Measurements from ENCODE around the gene SMARCB1. TPM values are rescaled to one million over a fixed set of nuclear protein-coding genes. Genes with fewer than 3 reads are reported as not detected.

SMARCB1 gene
- total and polyA plus RNA-seq, 2 donors (not counting 3 experiments of a cell fraction or from before 2014, with no cell fraction given), result 113 to 148 TPM

GRCh38 chr22:23832226-23833016, 45.7 kb downstream of the SMARCB1 start:
- BruUV-seq (replicated peaks), result no TSS peak
- Histone ChIP-seq H3K4me2 (ENCODE audit: insufficient read depth, low read length) (no peak overlapping the region), H3K9me3 (replicated peaks; ENCODE audit: control insufficient read depth, insufficient read depth, low read length) (no peaks in the 10 kb centered on the region), H3K9me1 (replicated peaks; ENCODE audit: control insufficient read depth, extremely low read depth, insufficient read depth, low read length) (no peaks in the 10 kb centered on the region), H3K27me3 (ENCODE audit: control insufficient read depth in 2 of 2, insufficient read depth in 2 of 2, low read length in 2 of 2) (no peaks in the 10 kb centered on the region), H3K36me3 (ENCODE audit: control insufficient read depth in 2 of 2, extremely low read depth in 1 of 2, insufficient read depth in 2 of 2, low read length in 2 of 2) (peaks cover 13 to 49% of the 10 kb centered on the region in 2 experiments), H4K20me1 (replicated peaks; ENCODE audit: control insufficient read depth, extremely low read depth, insufficient read depth, low read length) (no peaks in the 10 kb centered on the region), H2AFZ (ENCODE audit: low read depth, low read length) (no peak overlapping the region), H3K79me2 (ENCODE audit: control insufficient read depth, insufficient read depth, low read length) (no peaks in the 10 kb centered on the region), H3K4me3 (replicated peaks in 1 of 3; ENCODE audit: insufficient read depth in 1 of 3, low read depth in 1 of 3, low read length in 3 of 3) (no peak overlapping the region), H3K9ac (replicated peaks; ENCODE audit: extremely low read depth, insufficient read depth, low read length) (no peak overlapping the region), H3K27ac (ENCODE audit: insufficient read depth, low read depth, low read length) (no peak overlapping the region), H3K4me1 (ENCODE audit: control insufficient read depth, extremely low read depth, insufficient read depth, low read length) (no peaks in the 10 kb centered on the region)
- no peak for FAIRE-seq
- POLR2A ChIA-PET, result no interaction called here
- TF ChIP-seq POLR2A (IDR thresholded peaks at IDR 0.05; ENCODE audit: low read depth, low read length), result no peak
- no peak for TF ChIP-seq GATA2 (IDR thresholded peaks at IDR 0.05; ENCODE audit: insufficient read depth, insufficient read length, low read depth, low read length)
- no peak for TF ChIP-seq EZH2 (IDR thresholded peaks at IDR 0.05; ENCODE audit: borderline replicate concordance, low read depth, low read length, severe bottlenecking)
- dilution Hi-C loops (cut with MboI; ENCODE audit: extremely low pct_ligation_motif_present, low sequenced_read_pairs) (no loop called here), intact Hi-C loops (cut with micrococcal nuclease) (no loop called here)
- DNase-seq (ENCODE audit: low read depth, low spot score), result no peak
- CTCF ChIA-PET, result interaction anchor here (1.6 kb wide), 1 partner anchor 18 kb away, joined by 5 read pairs; no protein-coding TSS in a partner anchor

- no peak for FAIRE-seq
- DNase-seq (ENCODE audit: low read depth, low spot score), result no peak
- no peaks in the 10 kb centered on the region for H3K9me1 ChIP-seq (replicated peaks; ENCODE audit: control insufficient read depth, extremely low read depth, insufficient read depth, low read length)
- TF ChIP-seq MYC (IDR thresholded peaks at IDR 0.05; ENCODE audit: low read depth, low read length) (no peak), MAX (IDR thresholded peaks at IDR 0.05; ENCODE audit: insufficient read depth, insufficient read length) (no peak), JUN (IDR thresholded peaks at IDR 0.05; ENCODE audit: borderline replicate concordance, insufficient read depth, insufficient read length, low read depth) (no peak), EZH2 (IDR thresholded peaks at IDR 0.05; ENCODE audit: borderline replicate concordance, low read depth, low read length, severe bottlenecking) (no peak), POLR2A (IDR thresholded peaks at IDR 0.05; ENCODE audit: low read depth, low read length) (no peak), POLR2AphosphoS5 (IDR thresholded peaks at IDR 0.05; ENCODE audit: insufficient read depth, low read depth, low read length) (no peak), CTCF (IDR thresholded peaks at IDR 0.05; ENCODE audit: extremely low read depth in 1 of 2, insufficient read depth in 1 of 2, low read depth in 1 of 2, low read length in 2 of 2) (no peak)
- dilution Hi-C loops (cut with MboI; ENCODE audit: extremely low pct_ligation_motif_present, low sequenced_read_pairs), result no loop called here
- H3K27me3 ChIP-seq (ENCODE audit: control insufficient read depth in 2 of 2, insufficient read depth in 2 of 2, low read length in 2 of 2), result no peaks in the 10 kb centered on the region
- no peak overlapping the region for H3K9ac ChIP-seq (replicated peaks; ENCODE audit: extremely low read depth, insufficient read depth, low read length)
- H3K4me1 ChIP-seq (ENCODE audit: control insufficient read depth, extremely low read depth, insufficient read depth, low read length), result no peaks in the 10 kb centered on the region
- peaks cover 12 to 46% of the 10 kb centered on the region in 2 experiments for H3K36me3 ChIP-seq (ENCODE audit: control insufficient read depth in 2 of 2, extremely low read depth in 1 of 2, insufficient read depth in 2 of 2, low read length in 2 of 2)
- H3K4me2 ChIP-seq (ENCODE audit: insufficient read depth, low read length), result no peak overlapping the region
- no peak overlapping the region for H3K4me3 ChIP-seq (replicated peaks in 1 of 3; ENCODE audit: insufficient read depth in 1 of 3, low read depth in 1 of 3, low read length in 3 of 3)
- no peaks in the 10 kb centered on the region for H3K9me3 ChIP-seq (replicated peaks; ENCODE audit: control insufficient read depth, insufficient read depth, low read length)
- H3K79me2 ChIP-seq (ENCODE audit: control insufficient read depth, insufficient read depth, low read length), result no peaks in the 10 kb centered on the region
- CTCF ChIA-PET, result no interaction called here
- no TSS peak for BruUV-seq (replicated peaks)
- intact Hi-C loops (cut with micrococcal nuclease), result no loop called here
- H3K27ac ChIP-seq (ENCODE audit: insufficient read depth, low read depth, low read length), result no peak overlapping the region
- no peak overlapping the region for H2AFZ ChIP-seq (ENCODE audit: low read depth, low read length)
- H4K20me1 ChIP-seq (replicated peaks; ENCODE audit: control insufficient read depth, extremely low read depth, insufficient read depth, low read length), result no peaks in the 10 kb centered on the region
- POLR2A ChIA-PET, result no interaction called here
Observed at GRCh38 chr22:23833017-23833751, 46.4 kb downstream of the SMARCB1 start.

Measured in endothelial cell of umbilical vein (primary cell).